ENCODE data around the gene CHRNB2.

The CHRNB2 gene

DNA sequence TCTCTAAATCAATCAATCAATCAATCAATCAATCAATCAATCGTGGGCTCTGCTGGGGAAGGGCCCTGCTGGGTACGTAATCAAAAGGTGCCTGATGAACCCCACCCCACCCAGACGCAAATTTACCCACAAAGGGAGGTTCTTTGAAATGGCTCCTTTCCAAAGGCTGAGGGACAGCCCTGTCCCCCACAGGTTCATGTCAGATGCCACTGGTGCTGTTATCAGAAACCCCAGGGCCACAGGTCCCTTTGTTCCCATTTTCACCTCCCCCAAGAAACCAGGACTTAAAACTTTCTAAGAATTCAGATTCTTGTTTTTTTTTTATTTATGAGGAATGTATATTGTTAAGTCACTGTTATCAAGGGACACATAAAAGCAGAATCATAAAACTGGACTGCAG, 14.2 kb downstream of the CHRNB2 start:
- DNase-seq (ENCODE audit: low read depth): no peak

DNA sequence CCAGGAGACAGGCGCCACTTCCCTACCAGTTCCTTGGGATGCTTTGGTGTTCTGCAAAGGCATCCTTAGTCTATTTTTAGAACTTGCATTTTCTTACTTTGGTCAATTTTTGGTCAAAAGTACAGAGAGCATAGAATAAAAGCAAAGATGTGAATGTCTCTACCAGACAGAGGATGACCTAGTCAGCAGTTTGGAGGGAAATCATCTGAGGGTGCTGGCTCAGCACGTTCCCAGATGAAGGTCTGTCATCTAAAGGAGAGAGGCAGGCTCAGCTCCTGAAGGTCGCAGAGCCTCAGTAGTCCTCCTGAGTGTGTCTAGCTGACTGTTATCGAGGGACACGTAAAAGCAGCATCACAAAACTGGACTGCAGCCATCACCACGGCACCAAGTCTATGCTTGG, 15.3 kb downstream of the CHRNB2 start:
- DNase-seq (ENCODE audit: low read depth): no peak

GRCh38 chr1:154583773-154584172, 16.2 kb downstream of the CHRNB2 start:
- no peak for DNase-seq (ENCODE audit: low read depth)

DNA sequence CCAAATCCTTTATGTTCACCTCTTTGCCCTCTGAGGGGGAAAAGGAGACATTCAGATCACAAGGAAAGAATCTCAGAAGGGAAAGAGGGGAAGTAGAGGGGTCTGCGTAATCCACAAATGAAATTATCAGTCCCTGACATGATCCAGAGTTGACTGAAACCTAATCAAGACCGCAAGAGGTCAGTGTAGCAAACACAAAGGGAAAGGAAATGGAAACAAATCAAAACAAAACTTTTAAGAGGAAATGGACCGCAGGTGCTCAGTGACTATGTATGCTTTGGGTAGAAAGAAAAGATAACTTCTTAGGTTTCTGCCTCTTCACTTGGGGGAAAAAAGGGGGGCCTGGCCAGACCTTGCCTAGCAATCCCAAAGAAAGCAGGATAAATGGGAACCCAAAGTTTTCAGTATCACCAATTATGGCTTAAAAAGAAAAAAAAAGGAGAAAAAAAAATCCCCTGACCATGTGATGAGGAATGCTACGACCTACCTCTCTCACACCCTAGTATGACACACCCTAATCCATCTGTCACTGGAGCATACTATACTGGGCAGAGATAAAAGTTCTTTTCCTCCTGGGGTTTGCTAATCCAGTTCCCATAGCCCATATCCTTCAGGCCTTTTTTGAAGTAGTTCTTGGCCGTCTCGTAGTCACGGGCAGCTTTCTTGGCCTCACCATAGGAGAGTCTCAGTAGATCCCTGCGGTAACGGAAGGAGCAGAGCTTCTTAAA, 16.9 kb downstream of the CHRNB2 start:
- no peak for DNase-seq (ENCODE audit: low read depth)

GRCh38 chr1:154586231-154586630, 18.7 kb downstream of the CHRNB2 start:
- DNase-seq (ENCODE audit: low read depth): no peak

- DNase-seq (ENCODE audit: low read depth): no peak
Measured at GRCh38 chr1:154586641-154587040, 19.1 kb downstream of the CHRNB2 start.

GRCh38 chr1:154589780-154590179, 22.2 kb downstream of the CHRNB2 start:
- no peak for DNase-seq (ENCODE audit: low read depth)

DNA sequence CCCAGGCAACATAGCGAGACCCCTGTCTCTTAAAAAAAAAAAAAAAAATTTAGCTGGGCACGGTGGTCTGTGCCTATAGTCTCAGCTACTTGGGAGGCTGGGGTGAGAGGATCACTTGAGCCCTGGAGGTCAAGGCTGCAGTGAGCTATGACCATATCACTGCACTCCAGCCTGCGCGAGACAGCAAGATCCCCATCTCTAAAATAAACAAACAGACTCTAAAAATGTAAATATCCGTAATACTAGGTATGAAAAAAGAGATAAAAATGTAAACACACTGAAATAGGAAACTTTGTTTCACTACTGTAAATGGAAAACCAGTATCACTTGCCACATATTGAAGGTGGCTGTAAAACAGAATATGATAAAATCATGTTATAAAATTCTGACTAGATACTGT, 23.2 kb downstream of the CHRNB2 start:
- no peak for DNase-seq (ENCODE audit: low read depth)

- no peak for DNase-seq (ENCODE audit: low read depth)
Measured at GRCh38 chr1:154591206-154591605, 23.6 kb downstream of the CHRNB2 start.

DNA sequence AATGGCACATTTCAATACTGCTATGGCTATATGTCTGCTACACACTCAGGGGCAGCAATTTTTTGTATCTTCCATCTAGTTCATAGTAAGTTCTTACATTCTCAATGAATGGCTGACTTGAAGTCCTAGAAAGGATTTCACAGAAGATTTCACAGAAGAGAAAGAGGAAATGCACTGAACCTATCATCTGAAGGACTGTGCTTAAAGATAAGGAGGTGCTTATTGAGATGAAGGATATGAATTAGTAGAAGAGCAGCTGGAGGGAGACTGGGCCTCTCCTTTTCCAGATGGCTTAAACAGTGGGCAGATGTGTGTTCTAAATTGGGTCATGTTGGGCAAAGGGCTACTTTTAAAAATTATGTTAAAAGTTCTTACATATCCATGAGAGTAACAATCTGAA, 25.8 kb downstream of the CHRNB2 start:
- DNase-seq (ENCODE audit: low read depth): no peak

- no peak for DNase-seq (ENCODE audit: low read depth)
Measured at GRCh38 chr1:154594811-154595210, 27.2 kb downstream of the CHRNB2 start.

DNA sequence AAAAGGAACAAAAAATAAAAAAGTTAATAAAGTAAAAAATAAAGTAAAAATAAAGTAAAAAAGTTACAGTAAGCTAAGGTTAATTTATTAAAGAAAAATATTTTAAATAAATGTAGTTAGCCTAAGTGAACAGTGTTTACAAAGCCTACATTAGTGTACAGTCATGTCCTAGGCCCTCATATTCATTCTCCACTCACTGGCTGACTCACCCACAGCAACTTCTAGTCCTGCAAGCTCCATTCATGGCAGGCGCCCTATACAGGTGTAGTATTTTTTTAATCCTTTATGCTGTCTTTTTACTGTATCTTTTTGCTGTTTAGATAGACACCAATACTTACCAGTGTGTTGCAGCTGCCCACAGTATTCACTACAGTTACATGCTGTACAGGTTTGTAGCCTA, 28.0 kb downstream of the CHRNB2 start:
- no peak for DNase-seq (ENCODE audit: low read depth)

DNA sequence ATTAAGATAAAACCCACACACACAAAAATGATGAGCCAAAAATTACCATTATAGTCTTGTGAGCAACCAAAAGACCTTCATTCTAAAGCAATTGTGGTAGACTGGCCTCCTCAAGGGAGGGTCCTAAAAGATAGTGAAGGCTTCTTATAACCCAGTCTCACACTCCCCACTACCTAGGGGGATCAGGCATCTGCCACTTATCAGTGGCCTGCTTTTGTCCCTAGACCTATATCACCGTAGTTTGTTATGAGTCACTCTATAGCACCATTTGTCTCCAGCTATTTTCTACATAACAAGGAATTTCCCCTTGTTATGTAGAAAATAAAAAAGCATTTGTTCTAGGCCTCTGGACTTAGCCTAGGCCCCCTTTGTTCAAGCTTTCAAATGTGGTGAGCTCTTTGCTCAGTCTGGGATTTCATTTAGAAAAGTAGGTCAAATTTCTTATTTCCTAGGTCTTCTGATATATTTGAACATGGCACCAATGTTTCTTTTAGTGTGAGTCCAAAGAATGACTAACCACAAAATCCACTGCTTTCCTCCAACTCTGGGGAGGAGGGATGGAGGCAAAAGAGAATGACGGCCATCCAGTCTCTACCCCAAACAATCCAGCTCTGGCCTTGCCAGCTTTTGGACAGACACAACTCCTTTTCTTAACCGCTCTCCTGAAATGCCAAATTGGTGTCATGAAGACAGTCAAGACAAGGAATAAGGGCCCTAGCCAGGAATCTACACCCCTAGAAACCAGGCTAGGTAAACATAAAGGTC, 31.5 kb downstream of the CHRNB2 start:
- no peak for DNase-seq (ENCODE audit: low read depth)

- no peak for DNase-seq (ENCODE audit: low read depth)
Measured at GRCh38 chr1:154599658-154600057, 32.1 kb downstream of the CHRNB2 start.

GRCh38 chr1:154603317-154603716, 35.7 kb downstream of the CHRNB2 start:
- DNase-seq (ENCODE audit: low read depth): no peak

DNA sequence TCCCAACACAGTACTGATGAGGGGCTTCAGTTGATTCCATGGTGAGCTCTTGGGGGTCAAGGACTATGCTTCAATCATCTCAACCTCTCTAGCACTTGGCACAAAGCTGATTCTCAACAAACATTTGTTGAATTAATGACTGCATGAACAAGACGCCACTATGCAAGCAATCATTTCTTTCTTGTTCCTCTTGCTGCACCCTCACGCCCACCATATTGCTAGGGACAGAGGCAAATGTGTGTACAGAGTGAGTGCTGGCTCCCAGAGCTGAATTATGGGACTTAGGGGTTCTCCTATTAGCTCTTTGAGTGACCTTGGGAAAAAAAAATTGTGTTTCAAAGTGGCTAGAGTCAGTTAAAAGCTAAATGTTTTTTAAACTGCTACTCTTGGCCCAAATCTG, 38.0 kb downstream of the CHRNB2 start:
- DNase-seq (ENCODE audit: low read depth): no peak

- DNase-seq (ENCODE audit: low read depth): no peak
Measured at GRCh38 chr1:154607106-154607608, 39.6 kb downstream of the CHRNB2 start.

DNA sequence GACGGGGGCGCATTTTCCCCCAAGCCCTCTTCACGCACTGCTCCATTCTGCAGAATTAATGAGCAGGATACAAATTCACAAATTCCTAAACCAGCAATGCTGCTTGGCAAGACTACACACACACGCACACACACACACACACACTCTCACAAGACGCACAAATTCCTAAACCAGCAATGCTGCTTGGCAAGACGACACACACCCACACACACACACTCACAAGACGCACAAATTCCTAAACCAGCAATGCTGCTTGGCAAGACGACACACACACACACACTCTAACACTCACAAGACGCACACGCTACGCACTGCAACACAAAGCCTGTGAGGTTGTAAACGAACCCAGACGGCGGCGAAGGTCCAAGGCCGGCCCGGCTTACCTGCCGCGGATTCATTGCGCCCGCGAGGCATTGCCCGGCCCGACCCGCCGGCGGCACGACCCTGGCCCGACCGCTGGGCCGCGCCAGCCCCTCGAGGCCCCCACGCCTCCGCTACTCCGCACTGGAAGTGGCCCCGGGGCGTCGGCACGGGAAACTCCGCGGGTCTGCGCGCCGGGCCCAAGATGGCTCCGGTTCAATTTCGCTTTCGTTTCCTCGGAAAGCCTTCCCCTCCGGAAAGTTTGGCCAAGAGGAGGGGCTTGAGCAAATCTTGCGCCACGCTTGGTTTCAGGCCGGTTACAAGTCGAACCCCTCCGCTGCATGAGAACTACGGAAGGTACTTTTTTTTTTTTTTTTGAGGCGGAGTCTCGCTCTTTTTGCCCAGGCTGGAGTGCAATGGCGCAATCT, 40.2 kb downstream of the CHRNB2 start, which contains the start of gene ADAR:
ADAR (minus strand) TSS at position 578 of the 788 bp plus-strand sequence; CDS start at position 398, 180 bp downstream.
- peak; percentile 93 for DNase-seq (ENCODE audit: low read depth)

DNA sequence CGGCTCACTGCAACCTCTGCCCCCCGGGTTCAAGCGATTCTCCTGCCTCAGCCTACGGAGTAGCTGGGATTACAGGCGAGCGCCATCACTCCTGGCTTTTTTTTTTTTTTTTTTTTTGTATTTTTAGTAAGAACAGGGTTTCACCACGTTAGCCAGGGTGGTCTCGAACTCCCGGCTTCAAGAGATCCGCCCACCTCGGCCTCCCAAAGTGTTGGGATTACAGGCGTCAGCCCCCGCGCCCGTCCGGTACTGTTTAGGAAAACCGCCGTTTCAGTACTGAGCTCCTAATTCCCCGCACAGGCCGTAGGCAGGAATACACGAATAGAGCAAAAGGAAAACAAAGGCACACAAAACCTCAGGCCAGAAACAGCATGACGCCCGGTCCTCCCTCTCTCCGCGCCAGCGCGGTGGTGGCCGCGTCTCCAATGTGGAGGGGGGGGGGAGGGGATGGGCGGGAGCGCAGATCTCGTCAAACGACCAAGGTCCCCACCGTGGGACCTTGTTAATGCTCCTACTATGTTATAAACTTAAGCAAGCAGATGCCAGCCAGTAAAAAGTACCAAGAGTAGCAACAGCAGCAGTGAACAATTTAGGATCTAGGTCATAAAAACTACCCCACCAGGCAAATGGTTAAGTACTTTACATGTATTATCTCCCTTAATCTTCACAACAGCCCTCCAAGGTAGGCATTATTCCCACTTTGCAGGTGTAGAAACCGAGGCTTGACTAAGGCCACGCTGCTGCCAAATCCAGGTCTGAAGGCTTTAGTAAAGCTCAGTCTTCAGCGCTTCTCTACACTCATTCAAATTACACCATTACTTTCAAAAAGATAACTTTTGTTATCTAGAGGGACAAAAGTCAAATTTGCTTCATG, 41.1 kb downstream of the CHRNB2 start:
- DNase-seq (ENCODE audit: low read depth): peak; percentile 13

DNA sequence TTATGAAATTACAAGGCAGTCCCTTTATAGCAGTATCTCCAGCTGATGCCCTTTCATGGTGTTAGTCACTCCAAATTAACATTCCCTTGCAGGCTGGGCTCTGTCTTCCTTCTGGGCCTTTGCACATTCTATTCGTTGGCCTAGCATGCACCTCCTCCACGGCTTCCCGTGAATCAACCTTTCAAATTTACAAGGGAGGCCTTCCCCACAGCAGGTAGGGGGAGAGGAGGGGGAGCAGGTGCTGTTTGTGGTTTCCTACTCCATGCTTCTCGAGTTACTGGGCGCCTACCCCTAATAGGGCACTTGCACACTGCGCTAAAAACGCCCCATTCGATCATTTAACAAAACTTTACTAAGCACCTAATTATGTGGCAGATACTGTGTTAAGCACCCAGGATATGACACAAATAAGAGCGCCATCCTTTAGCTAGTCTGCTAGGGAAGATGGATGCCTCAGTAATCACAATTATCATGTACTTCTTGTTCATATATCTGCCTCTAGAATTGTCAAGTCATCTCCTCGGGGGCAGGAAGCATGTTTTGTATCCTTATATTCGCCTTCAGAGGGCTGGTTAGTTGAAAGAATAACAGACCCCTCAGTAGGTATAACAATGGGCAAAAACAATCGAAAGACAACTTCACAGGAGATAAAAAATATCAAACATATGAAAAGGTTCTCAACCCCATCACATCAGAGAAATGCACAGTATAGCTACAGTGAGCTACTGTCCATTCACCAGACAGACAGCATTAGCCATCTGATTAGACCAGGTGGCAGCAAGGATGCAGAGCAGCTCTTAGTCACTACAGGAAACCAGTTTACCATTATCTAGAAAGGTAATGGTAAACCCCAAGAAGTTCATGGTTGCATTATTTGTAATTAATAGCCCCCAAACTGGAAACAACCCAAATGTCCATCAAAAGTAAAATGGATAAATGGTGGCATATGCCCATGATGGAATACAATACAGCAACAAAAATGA, 42.1 kb downstream of the CHRNB2 start:
- peak; percentile 59 for DNase-seq (ENCODE audit: low read depth)
